Measurements from ENCODE around the gene AGBL3. TPM values are rescaled to one million over a fixed set of nuclear protein-coding genes. Genes with fewer than 3 reads are reported as not detected.
A peak's percentile ranks its signal among the peaks of the same experiment; 100 is the strongest.

AGBL3 gene
- total and polyA plus RNA-seq, 4 donors = 0.67 to 3.1 (median 1.8) TPM

DNA sequence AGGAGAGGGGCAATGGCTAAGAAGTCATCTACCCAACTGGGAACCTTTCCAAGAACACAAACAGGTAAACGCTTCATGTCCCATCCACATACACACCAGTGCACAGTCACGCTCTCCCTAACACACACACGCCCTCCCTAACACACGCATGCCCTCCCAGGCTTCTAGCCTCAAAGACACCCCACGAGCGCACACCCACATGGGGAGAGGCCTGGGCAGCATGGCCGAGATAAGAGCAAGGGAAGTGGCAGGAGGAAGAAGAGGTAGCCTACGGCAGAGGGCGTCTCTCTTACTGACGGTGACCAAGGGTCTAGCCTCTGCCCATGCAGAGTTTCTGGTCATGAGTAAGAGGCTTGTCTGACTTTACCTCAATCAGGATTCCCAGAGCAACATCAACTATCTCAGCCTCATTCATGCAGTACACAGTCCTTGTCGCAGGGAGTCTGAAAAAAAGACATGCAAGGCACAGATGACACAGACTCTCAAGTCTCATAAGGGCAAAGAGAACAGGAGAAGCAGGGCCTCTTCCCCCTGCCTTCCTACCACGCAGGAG, 181.1 kb downstream of the AGBL3 start:
- TF ChIP-seq, protein P1, sequence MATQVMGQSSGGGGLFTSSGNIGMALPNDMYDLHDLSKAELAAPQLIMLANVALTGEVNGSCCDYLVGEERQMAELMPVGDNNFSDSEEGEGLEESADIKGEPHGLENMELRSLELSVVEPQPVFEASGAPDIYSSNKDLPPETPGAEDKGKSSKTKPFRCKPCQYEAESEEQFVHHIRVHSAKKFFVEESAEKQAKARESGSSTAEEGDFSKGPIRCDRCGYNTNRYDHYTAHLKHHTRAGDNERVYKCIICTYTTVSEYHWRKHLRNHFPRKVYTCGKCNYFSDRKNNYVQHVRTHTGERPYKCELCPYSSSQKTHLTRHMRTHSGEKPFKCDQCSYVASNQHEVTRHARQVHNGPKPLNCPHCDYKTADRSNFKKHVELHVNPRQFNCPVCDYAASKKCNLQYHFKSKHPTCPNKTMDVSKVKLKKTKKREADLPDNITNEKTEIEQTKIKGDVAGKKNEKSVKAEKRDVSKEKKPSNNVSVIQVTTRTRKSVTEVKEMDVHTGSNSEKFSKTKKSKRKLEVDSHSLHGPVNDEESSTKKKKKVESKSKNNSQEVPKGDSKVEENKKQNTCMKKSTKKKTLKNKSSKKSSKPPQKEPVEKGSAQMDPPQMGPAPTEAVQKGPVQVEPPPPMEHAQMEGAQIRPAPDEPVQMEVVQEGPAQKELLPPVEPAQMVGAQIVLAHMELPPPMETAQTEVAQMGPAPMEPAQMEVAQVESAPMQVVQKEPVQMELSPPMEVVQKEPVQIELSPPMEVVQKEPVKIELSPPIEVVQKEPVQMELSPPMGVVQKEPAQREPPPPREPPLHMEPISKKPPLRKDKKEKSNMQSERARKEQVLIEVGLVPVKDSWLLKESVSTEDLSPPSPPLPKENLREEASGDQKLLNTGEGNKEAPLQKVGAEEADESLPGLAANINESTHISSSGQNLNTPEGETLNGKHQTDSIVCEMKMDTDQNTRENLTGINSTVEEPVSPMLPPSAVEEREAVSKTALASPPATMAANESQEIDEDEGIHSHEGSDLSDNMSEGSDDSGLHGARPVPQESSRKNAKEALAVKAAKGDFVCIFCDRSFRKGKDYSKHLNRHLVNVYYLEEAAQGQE (IDR thresholded peaks at IDR 0.05) = no peak
- TF ChIP-seq GABPA (IDR thresholded peaks at IDR 0.05 in 1 of 2, conservative IDR thresholded peaks at IDR 0.05 in 1 of 2) = no peak
- TF ChIP-seq NR2F2 (IDR thresholded peaks at IDR 0.05) = no peak
- H3K27me3 ChIP-seq (ENCODE audit: control insufficient read depth in 4 of 4, insufficient read depth in 4 of 4, low read length in 3 of 4) = no peaks in the 10 kb centered on the region
- H3K4me1 ChIP-seq (ENCODE audit: control insufficient read depth in 4 of 4, insufficient read depth in 4 of 4, low read length in 3 of 4) = peaks cover 5 to 44% (median 25%) of the 10 kb centered on the region in 4 donors
- H3K36me3 ChIP-seq (ENCODE audit: control insufficient read depth in 4 of 4, insufficient read depth in 3 of 4, low read depth in 1 of 4, low read length in 3 of 4) = peaks cover 2 to 24% (median 10%) of the 10 kb centered on the region in 4 donors
- H3K27ac ChIP-seq (ENCODE audit: low read depth in 1 of 2, low read length in 2 of 2) = peak overlapping the region; percentile 10 to 69
- peak; percentile 57 for DNase-seq (ENCODE audit: low spot score)
- no peak overlapping the region for H3K4me3 ChIP-seq (ENCODE audit: low read depth in 1 of 3, low read length in 3 of 3)
- 73% methylated on average over 12 of the region's 12 CpGs for WGBS
- no peak overlapping the region for H3K9ac ChIP-seq (ENCODE audit: low read depth in 1 of 2, low read length in 2 of 2)
- no peaks in the 10 kb centered on the region for H3K9me3 ChIP-seq (ENCODE audit: control insufficient read depth in 4 of 4, low read length in 3 of 4)

DNA sequence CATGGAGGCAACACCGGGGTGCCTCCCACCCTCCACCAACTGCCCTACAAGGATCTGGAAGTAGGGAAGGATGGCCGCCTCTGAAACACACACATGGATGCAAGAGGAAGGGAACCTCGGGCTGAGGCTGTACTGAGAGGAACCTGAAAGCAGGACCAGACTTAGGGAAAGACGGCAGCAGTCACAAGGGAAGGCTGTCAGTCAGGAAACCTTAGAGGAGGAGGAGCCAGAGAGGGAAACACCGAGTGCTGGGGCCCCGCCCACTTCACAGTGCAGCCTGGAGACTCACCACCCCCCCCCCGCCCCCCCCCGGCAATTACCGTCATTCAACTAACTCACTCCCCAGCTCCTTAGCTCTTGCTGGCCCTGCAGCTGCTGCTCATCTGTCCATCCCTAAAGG, 181.7 kb downstream of the AGBL3 start:
- no peak for TF ChIP-seq YY1 (IDR thresholded peaks at IDR 0.05)
- no peak for TF ChIP-seq TAF1 (conservative IDR thresholded peaks at IDR 0.05)
- TF ChIP-seq JUND (IDR thresholded peaks at IDR 0.05) = no peak
- TF ChIP-seq, protein P2, sequence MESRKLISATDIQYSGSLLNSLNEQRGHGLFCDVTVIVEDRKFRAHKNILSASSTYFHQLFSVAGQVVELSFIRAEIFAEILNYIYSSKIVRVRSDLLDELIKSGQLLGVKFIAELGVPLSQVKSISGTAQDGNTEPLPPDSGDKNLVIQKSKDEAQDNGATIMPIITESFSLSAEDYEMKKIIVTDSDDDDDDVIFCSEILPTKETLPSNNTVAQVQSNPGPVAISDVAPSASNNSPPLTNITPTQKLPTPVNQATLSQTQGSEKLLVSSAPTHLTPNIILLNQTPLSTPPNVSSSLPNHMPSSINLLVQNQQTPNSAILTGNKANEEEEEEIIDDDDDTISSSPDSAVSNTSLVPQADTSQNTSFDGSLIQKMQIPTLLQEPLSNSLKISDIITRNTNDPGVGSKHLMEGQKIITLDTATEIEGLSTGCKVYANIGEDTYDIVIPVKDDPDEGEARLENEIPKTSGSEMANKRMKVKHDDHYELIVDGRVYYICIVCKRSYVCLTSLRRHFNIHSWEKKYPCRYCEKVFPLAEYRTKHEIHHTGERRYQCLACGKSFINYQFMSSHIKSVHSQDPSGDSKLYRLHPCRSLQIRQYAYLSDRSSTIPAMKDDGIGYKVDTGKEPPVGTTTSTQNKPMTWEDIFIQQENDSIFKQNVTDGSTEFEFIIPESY (IDR thresholded peaks at IDR 0.05) = no peak
- TF ChIP-seq, protein P3, sequence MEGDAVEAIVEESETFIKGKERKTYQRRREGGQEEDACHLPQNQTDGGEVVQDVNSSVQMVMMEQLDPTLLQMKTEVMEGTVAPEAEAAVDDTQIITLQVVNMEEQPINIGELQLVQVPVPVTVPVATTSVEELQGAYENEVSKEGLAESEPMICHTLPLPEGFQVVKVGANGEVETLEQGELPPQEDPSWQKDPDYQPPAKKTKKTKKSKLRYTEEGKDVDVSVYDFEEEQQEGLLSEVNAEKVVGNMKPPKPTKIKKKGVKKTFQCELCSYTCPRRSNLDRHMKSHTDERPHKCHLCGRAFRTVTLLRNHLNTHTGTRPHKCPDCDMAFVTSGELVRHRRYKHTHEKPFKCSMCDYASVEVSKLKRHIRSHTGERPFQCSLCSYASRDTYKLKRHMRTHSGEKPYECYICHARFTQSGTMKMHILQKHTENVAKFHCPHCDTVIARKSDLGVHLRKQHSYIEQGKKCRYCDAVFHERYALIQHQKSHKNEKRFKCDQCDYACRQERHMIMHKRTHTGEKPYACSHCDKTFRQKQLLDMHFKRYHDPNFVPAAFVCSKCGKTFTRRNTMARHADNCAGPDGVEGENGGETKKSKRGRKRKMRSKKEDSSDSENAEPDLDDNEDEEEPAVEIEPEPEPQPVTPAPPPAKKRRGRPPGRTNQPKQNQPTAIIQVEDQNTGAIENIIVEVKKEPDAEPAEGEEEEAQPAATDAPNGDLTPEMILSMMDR (IDR thresholded peaks at IDR 0.05; ENCODE audit: low read depth, low read length, missing input control) = no peak
- TF ChIP-seq RAD21 (IDR thresholded peaks at IDR 0.05) = no peak
- TF ChIP-seq, protein P4, sequence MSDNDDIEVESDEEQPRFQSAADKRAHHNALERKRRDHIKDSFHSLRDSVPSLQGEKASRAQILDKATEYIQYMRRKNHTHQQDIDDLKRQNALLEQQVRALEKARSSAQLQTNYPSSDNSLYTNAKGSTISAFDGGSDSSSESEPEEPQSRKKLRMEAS (IDR thresholded peaks at IDR 0.05) = no peak
- TF ChIP-seq FOXA2 (IDR thresholded peaks at IDR 0.05) = no peak
- TF ChIP-seq, protein P1 (IDR thresholded peaks at IDR 0.05) = no peak
- no peak for TF ChIP-seq NR2F2 (IDR thresholded peaks at IDR 0.05)
- no peak for TF ChIP-seq HNF4A (conservative IDR thresholded peaks at IDR 0.05)
- no peak for TF ChIP-seq GABPA (IDR thresholded peaks at IDR 0.05 in 1 of 2, conservative IDR thresholded peaks at IDR 0.05 in 1 of 2)
- no peak for TF ChIP-seq SP1 (IDR thresholded peaks at IDR 0.05)
- TF ChIP-seq HNF4G (IDR thresholded peaks at IDR 0.05) = no peak
- TF ChIP-seq RXRA (IDR thresholded peaks at IDR 0.05) = no peak
- TF ChIP-seq, protein P5, sequence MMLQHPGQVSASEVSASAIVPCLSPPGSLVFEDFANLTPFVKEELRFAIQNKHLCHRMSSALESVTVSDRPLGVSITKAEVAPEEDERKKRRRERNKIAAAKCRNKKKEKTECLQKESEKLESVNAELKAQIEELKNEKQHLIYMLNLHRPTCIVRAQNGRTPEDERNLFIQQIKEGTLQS (IDR thresholded peaks at IDR 0.05) = no peak
- TF ChIP-seq FOXA1 (IDR thresholded peaks at IDR 0.05) = no peak
- TF ChIP-seq EGR1 (IDR thresholded peaks at IDR 0.05; ENCODE audit: low read depth in 2 of 2) = no peak
- no peak for DNase-seq (ENCODE audit: low spot score)
- Histone ChIP-seq H3K9ac (ENCODE audit: low read depth in 1 of 2, low read length in 2 of 2) (no peak overlapping the region), H3K4me3 (ENCODE audit: low read depth in 1 of 3, low read length in 3 of 3) (no peak overlapping the region), H3K36me3 (ENCODE audit: control insufficient read depth in 4 of 4, insufficient read depth in 3 of 4, low read depth in 1 of 4, low read length in 3 of 4) (peaks cover 2 to 24% (median 10%) of the 10 kb centered on the region in 4 donors), H3K27ac (ENCODE audit: low read depth in 1 of 2, low read length in 2 of 2) (peak overlapping the region; percentile 94 to 99), H3K27me3 (ENCODE audit: control insufficient read depth in 4 of 4, insufficient read depth in 4 of 4, low read length in 3 of 4) (no peaks in the 10 kb centered on the region), H3K4me1 (ENCODE audit: control insufficient read depth in 4 of 4, insufficient read depth in 4 of 4, low read length in 3 of 4) (peaks cover 5 to 44% (median 25%) of the 10 kb centered on the region in 4 donors), H3K9me3 (ENCODE audit: control insufficient read depth in 4 of 4, low read length in 3 of 4) (no peaks in the 10 kb centered on the region)
- WGBS = 52% methylated on average over 9 of the region's 9 CpGs

All from liver (tissue), 9 donors.